ENCODE results near the gene DUSP16. TPM values are rescaled to one million over a fixed set of nuclear protein-coding genes. Genes with fewer than 3 reads are reported as not detected.

Gene DUSP16
- total RNA-seq, 1 experiment from 2014 or later: 63.9 TPM

DNA sequence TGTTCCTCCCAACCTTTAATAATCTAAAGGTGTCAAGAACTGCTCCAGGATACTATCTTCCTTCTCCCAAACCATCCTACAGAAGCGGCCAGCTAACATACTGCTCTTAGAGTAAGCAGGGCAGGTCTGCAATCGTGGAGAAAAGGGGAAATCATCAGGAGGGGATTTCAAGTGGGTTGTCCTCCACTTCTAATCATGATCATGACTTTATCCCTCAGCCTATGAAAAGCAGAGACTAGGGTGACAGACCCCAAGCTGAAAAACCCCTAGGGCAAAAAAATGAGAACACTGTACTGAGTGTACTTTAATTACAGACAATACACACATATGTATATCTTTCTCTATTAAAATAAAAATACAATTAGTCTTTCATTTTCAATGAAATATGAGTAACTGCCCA, 13.9 kb downstream of the DUSP16 start:
- Mint-ChIP-seq H3K27me3 (ENCODE audit: insufficient read depth, unreplicated experiment) (no peaks in the 10 kb centered on the region), H3K27ac (ENCODE audit: unreplicated experiment) (no peak overlapping the region), H3K36me3 (ENCODE audit: insufficient read depth, unreplicated experiment) (peaks cover 53% of the 10 kb centered on the region), H3K4me1 (ENCODE audit: low read depth, unreplicated experiment) (peaks cover 5% of the 10 kb centered on the region), H3K9me3 (ENCODE audit: unreplicated experiment) (no peaks in the 10 kb centered on the region), H3K4me3 (ENCODE audit: unreplicated experiment) (no peak overlapping the region)
- Histone ChIP-seq H3K36me3 (ENCODE audit: control insufficient read depth, insufficient read depth, low read length) (no peaks in the 10 kb centered on the region), H3K4me1 (peaks cover 20% of the 10 kb centered on the region), H3K4me3 (ENCODE audit: low read depth, low read length) (no peak overlapping the region), H3K9me3 (no peaks in the 10 kb centered on the region), H3K27me3 (replicated peaks; ENCODE audit: control insufficient read depth, insufficient read depth, low read length) (no peaks in the 10 kb centered on the region)
- CTCF ChIA-PET: interaction anchor here (1.1 kb wide), 1 partner anchor 172 kb away, joined by 3 read pairs; no protein-coding TSS in a partner anchor
- intact Hi-C loops (cut with micrococcal nuclease; ENCODE audit: unreplicated experiment): no loop called here
- BruUV-seq (replicated peaks): no TSS peak
- DNase-seq: no peak
- TF ChIP-seq, protein P1, sequence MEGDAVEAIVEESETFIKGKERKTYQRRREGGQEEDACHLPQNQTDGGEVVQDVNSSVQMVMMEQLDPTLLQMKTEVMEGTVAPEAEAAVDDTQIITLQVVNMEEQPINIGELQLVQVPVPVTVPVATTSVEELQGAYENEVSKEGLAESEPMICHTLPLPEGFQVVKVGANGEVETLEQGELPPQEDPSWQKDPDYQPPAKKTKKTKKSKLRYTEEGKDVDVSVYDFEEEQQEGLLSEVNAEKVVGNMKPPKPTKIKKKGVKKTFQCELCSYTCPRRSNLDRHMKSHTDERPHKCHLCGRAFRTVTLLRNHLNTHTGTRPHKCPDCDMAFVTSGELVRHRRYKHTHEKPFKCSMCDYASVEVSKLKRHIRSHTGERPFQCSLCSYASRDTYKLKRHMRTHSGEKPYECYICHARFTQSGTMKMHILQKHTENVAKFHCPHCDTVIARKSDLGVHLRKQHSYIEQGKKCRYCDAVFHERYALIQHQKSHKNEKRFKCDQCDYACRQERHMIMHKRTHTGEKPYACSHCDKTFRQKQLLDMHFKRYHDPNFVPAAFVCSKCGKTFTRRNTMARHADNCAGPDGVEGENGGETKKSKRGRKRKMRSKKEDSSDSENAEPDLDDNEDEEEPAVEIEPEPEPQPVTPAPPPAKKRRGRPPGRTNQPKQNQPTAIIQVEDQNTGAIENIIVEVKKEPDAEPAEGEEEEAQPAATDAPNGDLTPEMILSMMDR (IDR thresholded peaks at IDR 0.05; ENCODE audit: insufficient read depth in 1 of 2, low read depth in 1 of 2, low read length in 1 of 2, severe bottlenecking in 1 of 2, unreplicated experiment in 1 of 2): no peak
- POLR2A ChIA-PET: interaction anchor here (0.7 kb wide), 1 partner anchor 130 kb away, joined by 7 read pairs; no protein-coding TSS in a partner anchor

DNA sequence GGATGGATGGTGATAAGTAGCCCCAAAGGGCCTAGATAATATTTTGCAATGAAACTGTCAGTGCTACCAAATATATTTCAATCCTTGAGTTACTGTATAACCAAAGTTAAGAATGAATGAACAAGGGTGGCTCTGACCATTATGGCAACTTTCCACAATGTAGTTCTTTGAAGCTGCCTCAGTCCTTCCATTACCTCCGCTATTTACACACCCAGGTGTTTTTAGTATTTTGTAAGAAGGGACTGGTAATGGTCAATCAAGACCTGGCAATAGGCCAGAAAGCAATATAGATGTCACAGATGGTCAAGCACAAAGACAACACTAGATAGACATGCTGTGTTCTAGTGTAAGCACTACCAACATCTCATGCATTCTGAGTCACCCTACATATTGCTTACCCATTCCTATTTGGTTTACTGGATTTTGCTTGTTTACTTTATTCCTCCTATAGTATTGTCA, 16.3 kb downstream of the DUSP16 start:
- TF ChIP-seq, protein P1 (IDR thresholded peaks at IDR 0.05; ENCODE audit: insufficient read depth in 1 of 2, low read depth in 1 of 2, low read length in 1 of 2, severe bottlenecking in 1 of 2, unreplicated experiment in 1 of 2): no peak
- POLR2A ChIA-PET: no interaction called here
- DNase-seq: no peak
- Mint-ChIP-seq H3K4me1 (ENCODE audit: low read depth, unreplicated experiment) (peaks cover 11% of the 10 kb centered on the region), H3K9me3 (ENCODE audit: unreplicated experiment) (no peaks in the 10 kb centered on the region), H3K27ac (ENCODE audit: unreplicated experiment) (no peak overlapping the region), H3K4me3 (ENCODE audit: unreplicated experiment) (no peak overlapping the region), H3K36me3 (ENCODE audit: insufficient read depth, unreplicated experiment) (peaks cover 51% of the 10 kb centered on the region), H3K27me3 (ENCODE audit: insufficient read depth, unreplicated experiment) (no peaks in the 10 kb centered on the region)
- H3K9me3 ChIP-seq: no peaks in the 10 kb centered on the region
- intact Hi-C loops (cut with micrococcal nuclease; ENCODE audit: unreplicated experiment): no loop called here
- CTCF ChIA-PET: interaction anchor here (1.2 kb wide), 1 partner anchor 9 kb away, joined by 3 read pairs; no protein-coding TSS in a partner anchor
- H3K27me3 ChIP-seq (replicated peaks; ENCODE audit: control insufficient read depth, insufficient read depth, low read length): no peaks in the 10 kb centered on the region
- peaks cover 20% of the 10 kb centered on the region for H3K4me1 ChIP-seq
- no peak overlapping the region for H3K4me3 ChIP-seq (ENCODE audit: low read depth, low read length)
- H3K36me3 ChIP-seq (ENCODE audit: control insufficient read depth, insufficient read depth, low read length): no peaks in the 10 kb centered on the region
- BruUV-seq (replicated peaks): no TSS peak

DNA sequence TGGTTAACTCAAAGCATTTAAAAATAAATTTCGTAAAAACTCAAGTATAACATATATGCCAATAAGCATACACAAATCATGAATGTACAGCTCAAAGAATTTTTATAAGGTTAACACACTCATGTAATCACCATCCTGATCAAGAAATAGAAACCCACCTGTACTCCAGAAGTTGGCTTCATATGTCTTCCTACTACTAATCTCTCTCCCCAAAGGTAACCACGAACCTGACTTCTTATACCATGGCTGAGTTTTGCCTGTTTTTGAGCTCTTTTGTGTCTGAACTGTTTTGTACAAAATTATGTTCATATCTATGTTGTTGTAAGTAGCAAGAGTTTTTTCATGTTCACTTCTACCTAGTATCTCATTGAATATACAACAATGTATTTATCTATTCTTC, 18.7 kb downstream of the DUSP16 start:
- Mint-ChIP-seq H3K9me3 (ENCODE audit: unreplicated experiment) (no peaks in the 10 kb centered on the region), H3K36me3 (ENCODE audit: insufficient read depth, unreplicated experiment) (peaks cover 43% of the 10 kb centered on the region), H3K4me3 (ENCODE audit: unreplicated experiment) (no peak overlapping the region), H3K4me1 (ENCODE audit: low read depth, unreplicated experiment) (peaks cover 11% of the 10 kb centered on the region), H3K27me3 (ENCODE audit: insufficient read depth, unreplicated experiment) (no peaks in the 10 kb centered on the region), H3K27ac (ENCODE audit: unreplicated experiment) (no peak overlapping the region)
- Histone ChIP-seq H3K4me1 (peaks cover 24% of the 10 kb centered on the region), H3K9me3 (no peaks in the 10 kb centered on the region), H3K36me3 (ENCODE audit: control insufficient read depth, insufficient read depth, low read length) (no peaks in the 10 kb centered on the region), H3K4me3 (ENCODE audit: low read depth, low read length) (no peak overlapping the region), H3K27me3 (replicated peaks; ENCODE audit: control insufficient read depth, insufficient read depth, low read length) (no peaks in the 10 kb centered on the region)
- intact Hi-C loops (cut with micrococcal nuclease; ENCODE audit: unreplicated experiment): no loop called here
- no TSS peak for BruUV-seq (replicated peaks)
- DNase-seq: no peak
- ChIA-PET POLR2A (interaction anchor here (0.5 to 1.2 kb wide), 2 partner anchors 15 to 195 kb away, joined by 3 to 8 read pairs; no protein-coding TSS in a partner anchor), CTCF (interaction anchor here (0.7 to 0.8 kb wide), 3 partner anchors 11 to 193 kb away, joined by 3 to 4 read pairs (median 3); partner anchors contain the start of gene DUSP16)
- TF ChIP-seq, protein P1 (IDR thresholded peaks at IDR 0.05; ENCODE audit: insufficient read depth in 1 of 2, low read depth in 1 of 2, low read length in 1 of 2, severe bottlenecking in 1 of 2, unreplicated experiment in 1 of 2): no peak
